IMR-90 (cell line): ENCODE data around the gene ZFHX3. TPM values are rescaled to one million over a fixed set of nuclear protein-coding genes. Genes with fewer than 3 reads are reported as not detected.

Experiments
- ATAC-seq: fragments of 200-7000 bp; cut with Tn5 transposase; 2 replicates; pipeline ENCODE4 v1.9.1; 2020; ENCODE audit warnings: low read depth, mild to moderate bottlenecking, moderate library complexity
- BruUV-seq: library from RNA; stranded (reverse); fragments of 400-500 nt; replicated peaks from 2 replicates; lab custom pipeline; 2021; lab: Mats Ljungman, UMichigan
- CTCF ChIA-PET: fragments of 300-600 bp; formaldehyde crosslinking; extraction: SDS; loops from one replicate; lab custom pipeline; 2021; ENCODE audit warnings: antibody characterized with exemption; lab: Yijun Ruan, JAX
- POLR2A ChIA-PET: fragments of 300-600 bp; sonication (Branson Sonifier 250); formaldehyde crosslinking; loops from one replicate; lab custom pipeline; 2022; ENCODE audit warnings: antibody characterized with exemption; ENCODE audit not compliant: unreplicated experiment; lab: Charles Lee
- DNase-seq: peaks from one replicate; pipeline ENCODE4 v3.0.0; 2013
- H2AFZ ChIP-seq: replicated peaks from 2 replicates; pipeline ENCODE3; 2013; ENCODE audit warnings: low read length, mild to moderate bottlenecking; ENCODE audit not compliant: poor library complexity
- H2AK5ac ChIP-seq: 2 replicates; pipeline ENCODE4 v1.6.1; 2013; ENCODE audit warnings: low read depth, low read length, inconsistent platforms
- H2AK9ac ChIP-seq: replicated peaks from 2 replicates; pipeline ENCODE3; 2013; ENCODE audit warnings: mild to moderate bottlenecking, low read depth, low read length, moderate library complexity; ENCODE audit not compliant: poor library complexity
- H2BK120ac ChIP-seq: 2 replicates; pipeline ENCODE4 v1.6.1; 2013; ENCODE audit warnings: low read depth, low read length, inconsistent platforms
- H2BK15ac ChIP-seq: 3 replicates; pipeline ENCODE4 v1.6.1; 2013; ENCODE audit warnings: low read depth, low read length, inconsistent platforms
- H2BK20ac ChIP-seq: 2 replicates; pipeline ENCODE4 v1.6.1; 2013; ENCODE audit warnings: low read depth, mild to moderate bottlenecking, inconsistent platforms, low read length, moderate library complexity
- H2BK5ac ChIP-seq: 2 replicates; pipeline ENCODE4 v1.6.1; 2013; ENCODE audit warnings: mild to moderate bottlenecking, low read depth, low read length, inconsistent platforms; ENCODE audit not compliant: poor library complexity, severe bottlenecking
- H3K14ac ChIP-seq: replicated peaks from 2 replicates; pipeline ENCODE4 v1.6.1; 2013; ENCODE audit warnings: low read depth, low read length, inconsistent platforms
- H3K18ac ChIP-seq: 2 replicates; pipeline ENCODE4 v1.6.1; 2013; ENCODE audit warnings: low read depth, low read length, control low read depth
- H3K23ac ChIP-seq: 2 replicates; pipeline ENCODE4 v1.6.1; 2013; ENCODE audit warnings: low read depth, low read length, inconsistent platforms
- H3K27ac ChIP-seq: 2 replicates; pipeline ENCODE4 v1.5.1; 2013; ENCODE audit warnings: mild to moderate bottlenecking, control low read depth, low read length; ENCODE audit not compliant: insufficient read depth
- H3K27me3 ChIP-seq: 2 replicates; pipeline ENCODE4 v1.6.1; 2013; ENCODE audit warnings: low read length; ENCODE audit not compliant: control insufficient read depth, insufficient read depth
- H3K36me3 ChIP-seq: 2 replicates; pipeline ENCODE4 v1.6.1; 2013; ENCODE audit warnings: low read length, mixed read lengths; ENCODE audit not compliant: control insufficient read depth, insufficient read depth
- H3K4ac ChIP-seq: 2 replicates; pipeline ENCODE4 v1.6.1; 2013; ENCODE audit warnings: low read depth, low read length, inconsistent platforms
- H3K4me1 ChIP-seq: 2 replicates; pipeline ENCODE4 v1.6.1; 2013; ENCODE audit warnings: low read length, mixed read lengths; ENCODE audit not compliant: control insufficient read depth, insufficient read depth
- H3K4me2 ChIP-seq: 2 replicates; pipeline ENCODE4 v1.6.1; 2013; ENCODE audit warnings: low read depth, mild to moderate bottlenecking, control low read depth, low read length, moderate library complexity
- H3K4me3 ChIP-seq: 2 replicates; pipeline ENCODE4 v1.5.1; 2013; ENCODE audit warnings: low read depth, mild to moderate bottlenecking, control low read depth, low read length, moderate library complexity; ENCODE audit not compliant: insufficient read depth
- H3K56ac ChIP-seq: 2 replicates; pipeline ENCODE4 v1.6.1; 2013; ENCODE audit warnings: low read length, inconsistent platforms; ENCODE audit not compliant: insufficient read depth; ENCODE audit errors: extremely low read depth
- H3K79me1 ChIP-seq, 2 experiments: 2 replicates each; pipeline ENCODE4 v1.6.1; 2013; ENCODE audit warnings: low read length in 2 of 2, inconsistent platforms in 1 of 2, low read depth in 1 of 2
- H3K9ac ChIP-seq: 2 replicates; pipeline ENCODE4 v1.6.1; 2013; ENCODE audit warnings: low read depth, low read length, control low read depth
- H3K9me1 ChIP-seq: 2 replicates; pipeline ENCODE4 v1.6.1; 2013; ENCODE audit warnings: low read length, inconsistent platforms; ENCODE audit not compliant: insufficient read depth
- H3K9me3 ChIP-seq: 2 replicates; pipeline ENCODE4 v1.6.1; 2013; ENCODE audit warnings: low read length; ENCODE audit not compliant: control insufficient read depth, insufficient read depth
- H4K20me1 ChIP-seq: 2 replicates; pipeline ENCODE4 v1.6.1; 2013; ENCODE audit warnings: low read length, inconsistent platforms; ENCODE audit not compliant: insufficient read depth
- H4K5ac ChIP-seq: 2 replicates; pipeline ENCODE4 v1.6.1; 2013; ENCODE audit warnings: mild to moderate bottlenecking, low read depth, low read length, control low read depth
- H4K8ac ChIP-seq, 2 experiments: 2 replicates each; pipeline ENCODE4 v1.6.1; 2013; ENCODE audit warnings: low read depth in 2 of 2, low read length in 2 of 2, control low read depth in 1 of 2, inconsistent platforms in 1 of 2
- H4K91ac ChIP-seq: 2 replicates; pipeline ENCODE4 v1.6.1; 2013; ENCODE audit warnings: low read depth, low read length, inconsistent platforms; ENCODE audit not compliant: insufficient read depth
- BHLHE40 ChIP-seq: fragments of 150-350 bp; IDR thresholded peaks from 2 replicates; pipeline ENCODE4 v1.6.1; 2016; ENCODE audit warnings: mild to moderate bottlenecking, low read depth, low read length
- CEBPB ChIP-seq: IDR thresholded peaks from 2 replicates; pipeline ENCODE4 v1.6.1; 2012; ENCODE audit warnings: low read depth, low read length, improper control_type of control experiment
- CTCF ChIP-seq: conservative IDR thresholded peaks from 2 replicates; pipeline ENCODE4 v1.5.1; 2012; ENCODE audit warnings: mild to moderate bottlenecking, low read depth, low read length, improper control_type of control experiment
- MAFK ChIP-seq: IDR thresholded peaks from 2 replicates; pipeline ENCODE4 v1.6.1; 2012; ENCODE audit warnings: low read depth, low read length, improper control_type of control experiment
- MAZ ChIP-seq: IDR thresholded peaks from 2 replicates; pipeline ENCODE4 v1.6.1; 2012; ENCODE audit warnings: low read depth, mild to moderate bottlenecking, low read length, improper control_type of control experiment, moderate library complexity, borderline replicate concordance
- NFE2L2 ChIP-seq: fragments of 150-350 bp; IDR thresholded peaks from 2 replicates; pipeline ENCODE4 v1.6.1; 2016; ENCODE audit warnings: low read depth, mild to moderate bottlenecking, low read length
- POLR2A ChIP-seq: IDR thresholded peaks from 2 replicates; pipeline ENCODE4 v1.6.1; 2012; ENCODE audit warnings: mild to moderate bottlenecking, low read depth, low read length
- USF2 ChIP-seq: fragments of 150-350 bp; IDR thresholded peaks from 2 replicates; pipeline ENCODE4 v1.6.1; 2017; ENCODE audit warnings: mild to moderate bottlenecking, antibody characterized with exemption, low read length, low read depth
- WGBS, 2 experiments: methylation state at CpG; one replicate each; pipeline versions ENCODE4 v1.1.5 to v1.1.7; 2013; ENCODE audit warnings: missing lambda C conversion rate in 2 of 2; ENCODE audit not compliant: insufficient read length in 1 of 2; ENCODE audit errors: extremely low coverage in 2 of 2; 5-methylcytosine and 5-hydroxymethylcytosine counted together
- dilution Hi-C: fragments of 300-500 bp; cut with HindIII; formaldehyde crosslinking; loops from one replicate; pipeline ENCODE4 v1.14.3; 2018; ENCODE audit warnings: low sequenced_read_pairs; ENCODE audit not compliant: unreplicated experiment
- in situ Hi-C: fragments of 300-500 bp; cut with MboI; formaldehyde crosslinking; loops from 3 replicates; pipeline ENCODE4 v1.14.3; 2019; ENCODE audit warnings: low sequenced_read_pairs, inconsistent platforms, mixed read lengths
- intact Hi-C: fragments of 100-400 bp; cut with micrococcal nuclease; formaldehyde crosslinking; loops from 2 replicates; pipeline ENCODE4 v1.10.0; 2022
- polyA plus RNA-seq, 3 experiments: library from polyadenylated mRNA; depleted of rRNA; stranded (reverse); fragments of >200 nt; gene quantifications; 2 replicates each; pipeline ENCODE4 v1.2.3, GENCODE V29; 2012; ENCODE audit warnings: low replicate concordance in 1 of 3
- total RNA-seq: library from RNA; depleted of rRNA; stranded (reverse); fragments of >200 nt; gene quantifications from 2 replicates; pipeline ENCODE4 v1.2.3, GENCODE V29; 2012

The ZFHX3 gene
- total and polyA plus RNA-seq, 2 of the 4 experiments (the other 2 are of a cell fraction), result 1.4 to 1.7 TPM

GRCh38 chr16:72786606-72787005 is 261.3 kb downstream of the ZFHX3 start:
- no peak overlapping the region for H4K91ac ChIP-seq
- H2AK9ac ChIP-seq, result no peak overlapping the region
- 0 out of 2 replicates have a peak overlapping the region, but pooled peaks have one; percentile 33 for H3K4me2 ChIP-seq
- H2BK120ac ChIP-seq, result peak overlapping the region; percentile 37; the same call in 1 of the 2 replicates
- H3K14ac ChIP-seq, result no peak overlapping the region
- CTCF ChIA-PET, result interaction anchor here (0.6 to 1.1 kb wide), 2 partner anchors 9 to 10 kb away, joined by 3 read pairs; no protein-coding TSS in a partner anchor
- H3K27me3 ChIP-seq, result no peaks in the 10 kb centered on the region
- H3K4me3 ChIP-seq, result no peak overlapping the region
- no peaks in the 10 kb centered on the region for H4K20me1 ChIP-seq
- in situ Hi-C loops, result no loop called here
- H3K36me3 ChIP-seq, result peaks cover 13% of the 10 kb centered on the region; the same call in 1 of the 2 replicates
- no peak overlapping the region for H3K9ac ChIP-seq
- H3K4ac ChIP-seq, result peak overlapping the region; percentile 15; the same call in 1 of the 2 replicates
- no TSS peak for BruUV-seq
- no peak overlapping the region for H4K5ac ChIP-seq
- H3K9me3 ChIP-seq, result no peaks in the 10 kb centered on the region
- H2BK20ac ChIP-seq, result no peak overlapping the region
- H2AFZ ChIP-seq, result no peak overlapping the region
- POLR2A ChIA-PET, result interaction anchor here (0.5 to 0.6 kb wide), 2 partner anchors 253 to 1328 kb away, joined by 4 to 13 read pairs; no protein-coding TSS in a partner anchor
- dilution Hi-C loops, result no loop called here
- no peak overlapping the region for H2BK5ac ChIP-seq
- no peak overlapping the region; the same call in 1 of the 2 replicates for H3K27ac ChIP-seq
- DNase-seq (no peak), ATAC-seq (no peak)
- intact Hi-C loops, result loop anchor here (2.0 to 10.0 kb wide), 4 partner anchors 272 to 1508 kb away; partner anchors contain the start of gene PSMD7
- no peak overlapping the region for H3K56ac ChIP-seq
- peaks cover 7% of the 10 kb centered on the region for H3K4me1 ChIP-seq
- H4K8ac ChIP-seq, result no peak overlapping the region; a peak in 1 of 4 replicates
- H3K23ac ChIP-seq, result no peak overlapping the region
- H2BK15ac ChIP-seq, result no peak overlapping the region
- H3K9me1 ChIP-seq, result peaks cover 4% of the 10 kb centered on the region
- peaks cover 2 to 8% of the 10 kb centered on the region in 2 experiments; a peak in 2 of 4 replicates for H3K79me1 ChIP-seq
- no peak overlapping the region for H2AK5ac ChIP-seq
- WGBS, 2 experiments, result no CpG with 5 or more reads among the region's 6 CpGs
- TF ChIP-seq NFE2L2, result no peak
- TF ChIP-seq USF2, result no peak
- TF ChIP-seq CTCF, result no peak
- no peak for TF ChIP-seq MAFK
- no peak for TF ChIP-seq POLR2A
- no peak for TF ChIP-seq CEBPB
- no peak for TF ChIP-seq BHLHE40
- TF ChIP-seq MAZ, result no peak
- 0 out of 2 replicates have a peak overlapping the region, but pooled peaks have one; percentile 2 for H3K18ac ChIP-seq
